Mesenchymal stem cell (in vitro differentiated cells and primary cell): ENCODE data around the gene HLCS.

Experiments
- DNase-seq: peaks from one replicate; pipeline ENCODE4 v3.0.0-alpha.2; 2013
- H2AFZ ChIP-seq: one replicate; pipeline ENCODE4 v1.6.1; 2013; ENCODE audit warnings: low read depth, mild to moderate bottlenecking, control low read depth, inconsistent platforms, low read length, moderate library complexity
- H2AK5ac ChIP-seq: 2 replicates; pipeline ENCODE4 v1.6.1; 2013; ENCODE audit warnings: low read length, moderate library complexity, mild to moderate bottlenecking, inconsistent platforms; ENCODE audit not compliant: severe bottlenecking
- H2BK120ac ChIP-seq: one replicate; pipeline ENCODE4 v1.6.1; 2013; ENCODE audit warnings: low read depth, mild to moderate bottlenecking, inconsistent platforms, low read length, moderate library complexity
- H2BK12ac ChIP-seq, 2 experiments: one replicate each; pipeline ENCODE4 v1.6.1; 2013; ENCODE audit warnings: inconsistent platforms in 2 of 2, low read length in 2 of 2, mild to moderate bottlenecking in 2 of 2, moderate library complexity in 2 of 2, control low read depth in 1 of 2
- H2BK15ac ChIP-seq: one replicate; pipeline ENCODE4 v1.6.1; 2013; ENCODE audit warnings: mild to moderate bottlenecking, low read depth, inconsistent platforms; ENCODE audit not compliant: poor library complexity, severe bottlenecking
- H2BK5ac ChIP-seq: 2 replicates; pipeline ENCODE4 v1.6.1; 2013; ENCODE audit warnings: low read depth, mild to moderate bottlenecking, low read length, control low read depth, inconsistent platforms; ENCODE audit not compliant: poor library complexity, severe bottlenecking
- H3K14ac ChIP-seq, 2 experiments: one replicate each; pipeline ENCODE4 v1.6.1; 2013; ENCODE audit warnings: inconsistent platforms in 2 of 2, low read length in 2 of 2, control low read depth in 1 of 2, mild to moderate bottlenecking in 1 of 2, moderate library complexity in 1 of 2
- H3K18ac ChIP-seq, 2 experiments: one replicate each; pipeline ENCODE4 v1.6.1; 2013; ENCODE audit warnings: inconsistent platforms in 2 of 2, low read length in 2 of 2, control low read depth in 1 of 2, low read depth in 1 of 2, mild to moderate bottlenecking in 1 of 2
- H3K23ac ChIP-seq, 2 experiments: one replicate each; pipeline ENCODE4 v1.6.1; 2013; ENCODE audit warnings: inconsistent platforms in 2 of 2, low read length in 2 of 2, mild to moderate bottlenecking in 2 of 2, moderate library complexity in 2 of 2, control low read depth in 1 of 2
- H3K27ac ChIP-seq: 2 replicates; pipeline ENCODE4 v1.5.1; 2013; ENCODE audit warnings: mild to moderate bottlenecking, moderate library complexity, low read length, control low read depth, inconsistent platforms; ENCODE audit not compliant: poor library complexity, severe bottlenecking
- H3K27me3 ChIP-seq, 2 experiments: 2 replicates each; pipeline versions ENCODE4 v1.6.1 to v1.7.0; 2013; ENCODE audit warnings: low read length in 2 of 2, mild to moderate bottlenecking in 2 of 2, moderate library complexity in 2 of 2, control low read depth in 1 of 2, inconsistent platforms in 1 of 2; ENCODE audit not compliant: control insufficient read depth in 1 of 2, insufficient read depth in 1 of 2
- H3K36me3 ChIP-seq, 2 experiments: 2 replicates each; pipeline versions ENCODE4 v1.6.1 to v1.7.0; 2013; ENCODE audit warnings: low read length in 2 of 2, control low read depth in 1 of 2, inconsistent platforms in 1 of 2, low read depth in 1 of 2, mild to moderate bottlenecking in 1 of 2; ENCODE audit not compliant: insufficient read depth in 2 of 2, control insufficient read depth in 1 of 2
- H3K4ac ChIP-seq, 2 experiments: one replicate each; pipeline ENCODE4 v1.6.1; 2013; ENCODE audit warnings: inconsistent platforms in 2 of 2, low read length in 2 of 2, mild to moderate bottlenecking in 2 of 2, moderate library complexity in 2 of 2, control low read depth in 1 of 2, low read depth in 1 of 2
- H3K4me1 ChIP-seq: 2 replicates; pipeline ENCODE4 v1.6.1; 2013; ENCODE audit warnings: low read depth, low read length, control low read depth; ENCODE audit not compliant: control insufficient read depth, insufficient read depth
- H3K4me2 ChIP-seq: 2 replicates; pipeline ENCODE4 v1.6.1; 2013; ENCODE audit warnings: low read length, mild to moderate bottlenecking, inconsistent platforms; ENCODE audit not compliant: poor library complexity, severe bottlenecking
- H3K4me3 ChIP-seq, 2 experiments: 2 replicates each; pipeline versions ENCODE4 v1.5.1 to v1.7.0; 2013; ENCODE audit warnings: low read length in 2 of 2, mild to moderate bottlenecking in 2 of 2, control low read depth in 1 of 2, low read depth in 1 of 2; ENCODE audit not compliant: insufficient read depth in 1 of 2
- H3K79me1 ChIP-seq: replicated peaks from 2 replicates; pipeline ENCODE4 v1.6.1; 2013; ENCODE audit warnings: mild to moderate bottlenecking, control low read depth, low read length, inconsistent platforms; ENCODE audit not compliant: poor library complexity, severe bottlenecking
- H3K9ac ChIP-seq: 2 replicates; pipeline ENCODE4 v1.7.0; 2013; ENCODE audit warnings: mild to moderate bottlenecking, low read length, moderate library complexity
- H3K9me3 ChIP-seq: 2 replicates; pipeline ENCODE4 v1.7.0; 2013; ENCODE audit warnings: mild to moderate bottlenecking, low read length; ENCODE audit not compliant: control insufficient read depth
- H4K8ac ChIP-seq: one replicate; pipeline ENCODE4 v1.6.1; 2013; ENCODE audit warnings: inconsistent platforms, mild to moderate bottlenecking, low read length, moderate library complexity
- H4K91ac ChIP-seq: one replicate; pipeline ENCODE4 v1.6.1; 2013; ENCODE audit warnings: mild to moderate bottlenecking, low read length, inconsistent platforms
- WGBS: methylation state at CpG from one replicate; pipeline ENCODE4 v1.1.7; 2013; ENCODE audit warnings: mixed read lengths; 5-methylcytosine and 5-hydroxymethylcytosine counted together

The HLCS gene

DNA sequence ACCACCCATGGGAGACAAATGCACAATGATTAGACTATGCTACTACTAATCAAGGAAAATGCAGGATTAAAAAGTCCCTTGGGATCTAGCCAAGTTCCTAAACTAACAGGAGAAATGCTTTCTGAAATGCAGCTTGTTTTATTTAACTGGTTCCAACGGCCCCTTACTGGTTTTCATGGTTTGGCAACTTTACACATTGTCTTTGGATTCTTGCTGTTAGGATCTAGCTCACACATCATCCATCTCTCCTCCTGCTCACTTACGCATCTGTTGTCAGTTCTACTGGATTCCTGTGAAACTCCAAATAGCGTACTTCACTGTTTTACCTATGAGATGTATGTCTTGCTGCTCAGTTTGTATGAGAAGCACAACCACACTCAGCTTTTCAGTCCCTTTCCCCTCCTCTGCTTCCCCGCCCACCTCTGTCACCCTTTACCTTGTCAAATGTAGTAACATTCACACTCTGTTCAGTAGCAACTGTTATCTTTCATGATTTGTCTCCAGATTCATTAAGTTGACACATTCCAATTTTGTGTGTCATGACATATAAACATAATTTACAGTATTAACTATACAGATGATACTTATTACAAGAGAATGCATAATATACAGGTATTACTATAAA is 137.5 kb downstream of the HLCS start:
- Histone ChIP-seq H2BK120ac (no peak overlapping the region), H2AFZ (no peak overlapping the region), H3K27ac (no peak overlapping the region), H2BK12ac (no peak overlapping the region), H3K79me1 (peaks cover 16% of the 10 kb centered on the region), H3K14ac (no peak overlapping the region), H3K4me2 (no peak overlapping the region), H3K36me3 (peaks cover 3 to 4% of the 10 kb centered on the region in 2 experiments), H3K9me3 (no peaks in the 10 kb centered on the region), H2AK5ac (no peak overlapping the region), H3K4ac (no peak overlapping the region), H3K18ac (no peak overlapping the region), H3K9ac (no peak overlapping the region), H3K27me3 (no peaks in the 10 kb centered on the region), H3K4me3 (no peak overlapping the region), H4K91ac (no peak overlapping the region), H2BK5ac (no peak overlapping the region), H3K4me1 (no peaks in the 10 kb centered on the region), H3K23ac (no peak overlapping the region), H2BK15ac (no peak overlapping the region), H4K8ac (no peak overlapping the region)
- no peak for DNase-seq
- 89% methylated on average over 4 of the region's 4 CpGs for WGBS

DNA sequence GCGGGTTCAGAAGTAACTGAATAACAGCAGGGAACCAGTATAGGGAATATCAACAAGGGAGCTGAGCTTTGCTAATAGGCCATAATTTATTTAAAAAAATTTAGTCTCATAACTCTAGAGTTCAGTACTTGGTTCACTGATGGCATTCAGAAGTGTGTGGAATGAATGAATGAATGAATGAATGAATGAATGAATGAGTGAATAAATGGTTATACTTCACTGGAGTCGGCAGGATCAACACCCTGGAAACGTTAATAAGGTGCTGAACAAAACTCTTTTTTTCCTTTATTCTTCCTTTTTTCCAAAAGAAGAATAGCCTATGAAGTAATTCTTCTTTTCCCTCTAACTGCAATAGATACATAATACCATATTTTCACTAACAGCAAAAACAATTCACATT is 138.3 kb downstream of the HLCS start:
- H3K9ac ChIP-seq = no peak overlapping the region
- H3K79me1 ChIP-seq = peaks cover 13% of the 10 kb centered on the region
- H2AK5ac ChIP-seq = no peak overlapping the region
- no peak overlapping the region for H3K27ac ChIP-seq
- peaks cover 3 to 4% of the 10 kb centered on the region in 2 experiments for H3K36me3 ChIP-seq
- H3K14ac ChIP-seq = no peak overlapping the region
- H2BK15ac ChIP-seq = no peak overlapping the region
- no peak overlapping the region for H3K4me3 ChIP-seq
- DNase-seq = no peak
- H4K91ac ChIP-seq = no peak overlapping the region
- H2AFZ ChIP-seq = no peak overlapping the region
- no peak overlapping the region for H3K18ac ChIP-seq
- no peak overlapping the region for H3K4me2 ChIP-seq
- H3K23ac ChIP-seq = no peak overlapping the region
- no peak overlapping the region for H4K8ac ChIP-seq
- H2BK120ac ChIP-seq = no peak overlapping the region
- H3K27me3 ChIP-seq = no peaks in the 10 kb centered on the region
- H3K4me1 ChIP-seq = no peaks in the 10 kb centered on the region
- H3K9me3 ChIP-seq = no peaks in the 10 kb centered on the region
- H3K4ac ChIP-seq = no peak overlapping the region
- no peak overlapping the region for H2BK12ac ChIP-seq
- no peak overlapping the region for H2BK5ac ChIP-seq
- WGBS = 96% methylated on average over 3 of the region's 3 CpGs

DNA sequence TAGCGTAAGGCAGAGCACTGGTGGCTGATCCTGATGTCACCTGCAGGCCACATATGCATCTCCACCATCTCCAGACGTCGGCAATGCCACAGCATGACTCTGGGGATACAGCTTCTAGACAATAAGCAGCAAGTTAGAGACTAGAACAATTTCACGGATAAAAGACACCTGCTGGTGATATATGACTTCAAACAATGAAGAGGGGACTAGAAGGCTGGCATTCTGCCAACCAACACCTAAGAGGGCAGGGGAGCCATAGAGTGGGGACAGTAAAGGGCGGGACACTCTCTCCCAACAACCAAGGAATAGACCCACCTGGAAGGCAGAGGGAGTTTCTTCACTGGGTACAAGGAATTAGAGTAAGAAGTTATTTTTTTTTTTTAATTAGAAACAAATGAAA is 140.8 kb downstream of the HLCS start:
- Histone ChIP-seq H2BK15ac (no peak overlapping the region), H3K4ac (no peak overlapping the region), H3K27me3 (no peaks in the 10 kb centered on the region), H3K18ac (no peak overlapping the region), H3K9ac (no peak overlapping the region), H2AFZ (no peak overlapping the region), H2BK120ac (no peak overlapping the region), H3K36me3 (peaks cover 3 to 7% of the 10 kb centered on the region in 2 experiments), H4K91ac (no peak overlapping the region), H3K9me3 (no peaks in the 10 kb centered on the region), H2BK12ac (no peak overlapping the region), H3K14ac (no peak overlapping the region), H3K23ac (no peak overlapping the region), H4K8ac (no peak overlapping the region), H3K4me1 (no peaks in the 10 kb centered on the region), H3K4me2 (no peak overlapping the region), H2BK5ac (no peak overlapping the region), H2AK5ac (no peak overlapping the region), H3K4me3 (no peak overlapping the region), H3K79me1 (peaks cover 7% of the 10 kb centered on the region), H3K27ac (no peak overlapping the region)
- 97% methylated on average over 4 of the region's 5 CpGs for WGBS
- DNase-seq = no peak

DNA sequence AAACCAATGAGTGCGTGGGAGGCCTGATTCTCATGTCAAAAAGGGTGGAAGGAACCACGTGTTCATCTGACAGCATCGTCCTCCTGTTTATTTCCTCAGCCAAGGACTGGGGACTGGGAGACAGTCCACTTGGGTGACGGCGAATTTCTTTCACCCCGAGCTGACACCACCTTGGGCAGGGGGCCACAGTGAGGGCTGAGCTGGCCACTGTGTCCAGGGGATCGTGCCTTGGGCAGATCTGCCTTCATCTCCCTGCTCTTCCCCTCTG is 145.5 kb downstream of the HLCS start:
- Histone ChIP-seq H3K4me2 (no peak overlapping the region), H3K4me3 (no peak overlapping the region), H2BK15ac (no peak overlapping the region), H2AFZ (no peak overlapping the region), H3K18ac (no peak overlapping the region), H2BK120ac (no peak overlapping the region), H3K4me1 (peaks cover 4% of the 10 kb centered on the region), H3K14ac (no peak overlapping the region), H2BK5ac (no peak overlapping the region), H4K8ac (no peak overlapping the region), H2BK12ac (no peak overlapping the region), H3K23ac (no peak overlapping the region), H3K36me3 (peaks cover 3 to 7% of the 10 kb centered on the region in 2 experiments), H4K91ac (no peak overlapping the region), H3K4ac (no peak overlapping the region), H3K9ac (no peak overlapping the region), H2AK5ac (no peak overlapping the region), H3K27me3 (no peaks in the 10 kb centered on the region), H3K9me3 (no peaks in the 10 kb centered on the region), H3K27ac (no peak overlapping the region), H3K79me1 (peaks cover 3% of the 10 kb centered on the region)
- no peak for DNase-seq
- WGBS = 86% methylated on average over 7 of the region's 7 CpGs
